Activated T-cell treated with anti-CD3 and anti-CD28 coated beads for 24 hours (primary cell): Measurements from ENCODE around the gene PACRG.
A peak's percentile ranks its signal among the peaks of the same experiment; 100 is the strongest.
"Not testable (repeated sequence)": the region's sequence is repeated elsewhere in the genome, so short reads cannot be mapped to it uniquely, and the experiment has no call there.

Experiments used
- DNase-seq: peaks from one replicate; pipeline ENCODE4 v3.0.0-alpha.2; 2020; ENCODE audit warnings: low read depth

The PACRG gene

GRCh38 chr6:162727322-162728182, at the start of gene PACRG, which contains the start of gene PRKN:
PACRG (plus strand) TSS chr6:162727974.
PRKN (minus strand) TSS chr6:162727766.
- DNase-seq, result peak; percentile 95

- not testable (repeated sequence) for DNase-seq
Observed at GRCh38 chr6:162678896-162679295, 48.9 kb upstream of the PACRG start.

GRCh38 chr6:162679681-162680080, 48.1 kb upstream of the PACRG start:
- DNase-seq, result no peak

DNA sequence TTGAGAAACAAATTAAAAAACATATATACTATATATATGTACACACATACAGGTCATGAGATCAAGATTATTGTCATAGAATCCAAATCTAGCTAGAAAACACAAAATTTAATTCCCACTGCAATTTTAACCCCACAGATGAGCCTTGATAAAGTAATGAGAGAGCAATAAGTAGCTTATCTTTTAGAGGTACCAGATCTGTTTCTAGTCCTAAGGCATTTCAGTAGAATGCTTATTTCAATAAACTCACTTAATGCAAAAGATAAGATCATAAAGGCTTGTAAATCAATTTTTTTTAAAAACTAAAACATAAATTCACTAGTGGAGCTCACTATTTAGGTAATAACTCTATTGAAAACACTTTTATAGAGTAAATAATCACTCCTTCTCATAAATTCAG, 47.4 kb upstream of the PACRG start:
- DNase-seq, result no peak

DNA sequence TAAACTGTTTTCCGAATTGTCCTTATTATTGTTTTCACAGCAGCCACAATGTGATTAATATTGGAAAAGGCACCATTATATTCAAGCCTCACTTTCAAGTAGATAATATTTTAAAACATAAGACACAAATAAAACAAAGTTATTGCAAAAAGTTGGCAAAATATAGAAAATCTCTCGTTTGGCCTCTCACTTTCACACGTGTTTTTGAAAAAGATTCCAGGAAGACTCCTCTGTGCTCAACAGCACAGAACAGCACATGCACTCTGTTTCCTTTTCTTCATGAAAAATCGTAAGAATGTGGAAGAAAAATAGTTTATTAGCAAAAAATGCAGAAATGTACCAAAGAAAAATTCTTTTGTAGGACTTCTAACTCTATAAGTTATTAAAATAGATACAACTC, 46.9 kb upstream of the PACRG start:
- no peak for DNase-seq

DNA sequence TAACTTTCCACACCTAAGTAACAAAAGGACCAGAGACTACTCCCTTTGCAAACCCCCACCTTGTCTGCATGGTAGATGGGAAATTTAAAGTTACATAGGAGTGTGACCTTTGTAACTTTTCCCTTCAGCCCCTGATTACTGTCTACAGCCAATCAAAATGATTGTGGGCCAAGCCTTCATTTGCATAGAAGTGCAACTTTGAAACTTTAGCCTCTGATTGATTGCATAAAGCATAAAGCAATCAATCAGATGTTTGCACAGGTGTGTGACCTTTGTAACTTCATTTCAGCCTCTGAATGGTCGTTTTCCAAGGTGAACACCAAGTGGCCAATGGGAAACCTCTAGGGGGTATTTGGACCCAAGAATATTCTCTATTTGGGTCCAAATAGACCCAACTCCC, 46.3 kb upstream of the PACRG start:
- DNase-seq, result no peak

DNA sequence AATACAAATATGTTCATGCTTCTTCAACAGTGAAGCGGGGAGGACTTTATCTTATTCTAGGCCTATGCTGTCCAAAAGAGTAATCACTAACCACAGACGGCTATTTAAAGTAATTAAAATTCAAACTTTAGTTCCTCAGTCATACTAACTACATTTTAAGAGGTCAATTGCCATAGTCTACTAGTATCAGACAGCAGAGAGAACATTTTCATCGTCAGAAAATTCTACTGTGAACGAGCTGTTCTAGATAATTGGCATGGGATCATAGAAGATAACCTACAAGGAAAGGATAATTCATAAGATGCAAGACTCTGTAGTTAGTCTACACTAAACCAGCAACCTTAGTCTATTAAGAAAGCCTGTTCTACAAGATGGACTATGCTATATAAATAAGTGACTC, 44.6 kb upstream of the PACRG start:
- DNase-seq, result no peak

GRCh38 chr6:162684052-162684451, 43.7 kb upstream of the PACRG start:
- no peak for DNase-seq

DNA sequence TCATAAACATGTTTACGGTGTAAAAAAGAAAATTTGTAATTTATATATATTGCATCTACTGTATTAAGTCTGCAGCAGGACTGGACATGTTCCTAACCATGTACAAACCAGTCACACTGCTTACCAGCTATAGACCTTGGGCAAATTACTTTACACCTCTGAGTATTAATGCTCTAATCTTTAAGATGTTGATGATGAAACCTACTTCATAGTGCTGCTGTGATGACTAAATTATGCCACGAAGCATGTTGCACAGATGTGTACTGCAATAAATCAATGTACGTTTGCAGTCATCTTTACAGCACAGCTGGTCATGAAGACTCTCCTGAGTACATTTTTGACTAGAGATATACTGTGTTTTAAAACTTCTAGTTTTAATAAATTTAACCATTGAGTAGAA, 42.8 kb upstream of the PACRG start:
- no peak for DNase-seq

DNA sequence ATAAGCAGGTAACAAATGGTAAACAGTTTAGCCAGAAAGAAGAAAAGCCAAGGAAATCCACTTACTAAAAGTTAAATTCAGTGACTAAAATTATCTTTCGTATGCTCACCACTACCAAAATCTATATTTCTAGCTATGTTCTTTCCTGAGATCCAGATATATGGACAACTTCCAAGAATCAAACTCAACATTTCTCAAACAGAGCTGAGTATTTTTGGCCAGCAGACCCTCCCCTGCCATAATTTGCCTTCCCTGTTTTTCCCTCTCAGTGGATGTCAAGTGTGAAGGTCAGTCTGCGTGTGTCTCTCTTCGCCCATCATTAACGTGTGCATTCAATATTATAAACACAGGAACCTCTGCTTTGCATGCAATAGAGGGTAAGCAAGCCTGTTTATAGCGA, 42.2 kb upstream of the PACRG start:
- DNase-seq, result no peak

DNA sequence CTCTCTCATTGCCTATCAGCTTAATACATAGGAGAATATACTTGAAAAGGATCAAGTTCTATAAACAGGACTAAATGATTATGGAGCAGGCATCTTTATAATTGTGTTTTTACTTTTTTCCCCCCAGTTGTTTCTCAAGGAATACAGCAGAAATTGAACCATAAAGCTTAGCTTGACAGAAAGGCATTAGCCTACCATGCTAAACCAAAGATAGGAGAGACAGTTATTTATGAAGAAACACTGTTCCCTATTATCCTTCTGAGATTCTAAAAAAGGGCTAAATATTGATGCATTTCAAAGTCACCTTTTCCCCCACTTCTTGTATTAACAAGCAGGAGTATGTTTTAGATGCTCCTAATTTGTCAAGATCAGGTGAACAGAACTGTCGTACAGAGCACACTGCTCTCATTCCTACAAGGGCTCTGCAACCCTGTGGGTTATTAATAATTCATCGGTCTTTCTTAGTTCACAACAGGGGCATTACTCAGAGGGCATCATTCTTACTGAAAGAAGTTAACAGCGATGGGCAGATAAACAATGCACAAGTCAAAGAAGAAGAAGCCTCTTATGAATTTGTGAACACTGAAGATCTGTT, 38.9 kb upstream of the PACRG start:
- no peak for DNase-seq

DNA sequence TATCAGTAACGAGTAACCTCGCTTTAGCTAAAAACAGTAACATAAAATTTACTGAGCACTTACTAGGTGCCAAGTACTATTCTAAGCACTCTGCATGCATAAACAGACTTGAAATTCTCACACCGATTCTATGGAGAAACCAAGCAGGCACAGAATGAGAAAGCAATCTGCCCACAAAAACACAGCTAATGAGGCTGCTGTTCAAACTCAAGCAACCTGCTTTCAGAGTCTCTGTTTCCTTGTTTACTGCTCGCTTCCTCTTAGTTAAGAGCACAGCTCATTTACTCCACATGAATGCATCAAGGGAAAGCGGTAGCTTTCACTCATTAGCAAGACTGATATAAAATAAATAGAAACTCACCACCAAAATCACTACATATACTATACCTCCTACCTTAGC, 37.6 kb upstream of the PACRG start:
- no peak for DNase-seq

DNA sequence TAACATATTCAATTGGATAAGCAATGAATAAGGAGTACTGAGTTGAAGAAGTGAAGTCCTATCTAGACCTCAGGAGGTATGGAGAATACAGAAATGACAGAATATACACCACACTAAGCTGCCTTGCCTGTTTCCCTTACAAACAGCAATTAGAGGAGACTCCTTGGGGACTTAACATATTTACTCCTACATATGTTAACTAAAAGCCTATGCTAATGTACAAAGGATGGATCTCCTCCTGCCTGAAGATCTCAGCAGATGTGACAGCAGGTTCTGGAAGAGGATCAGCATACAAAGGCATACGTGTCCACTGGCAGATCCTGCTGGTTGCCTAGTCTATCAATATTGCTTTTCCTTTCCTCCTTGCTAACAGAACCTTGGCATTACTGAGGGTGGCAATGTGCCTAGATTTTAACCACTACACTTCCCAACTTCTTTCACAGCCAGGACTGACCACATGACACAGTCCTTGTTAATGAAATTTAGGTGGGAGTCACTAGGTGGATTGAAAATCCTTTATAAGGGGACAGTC, 29.8 kb upstream of the PACRG start:
- DNase-seq, result no peak

DNA sequence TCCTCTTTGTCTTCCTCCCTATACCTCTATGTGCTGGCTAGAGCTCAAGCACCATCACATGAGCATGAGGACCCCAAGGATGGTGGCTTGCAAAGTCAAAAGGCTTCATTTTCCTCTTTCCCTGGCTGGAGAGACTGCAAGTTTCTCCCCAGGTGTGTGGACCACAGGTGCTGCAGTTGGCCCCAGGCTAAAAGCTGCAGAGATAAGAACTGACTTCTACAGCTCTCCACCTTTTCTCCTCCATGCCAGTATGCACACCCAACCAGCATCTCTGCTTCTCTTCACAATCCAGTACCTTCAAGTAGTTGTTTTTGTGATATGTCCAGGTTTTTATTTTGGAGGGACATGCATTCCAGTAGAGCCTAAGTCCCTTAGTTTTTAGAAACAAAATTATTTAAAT, 29.3 kb upstream of the PACRG start:
- no peak for DNase-seq

GRCh38 chr6:162699961-162700360, 27.8 kb upstream of the PACRG start:
- DNase-seq, result no peak

- no peak for DNase-seq
Observed at GRCh38 chr6:162700966-162701365, 26.8 kb upstream of the PACRG start.

GRCh38 chr6:162701551-162701950, 26.2 kb upstream of the PACRG start:
- no peak for DNase-seq

DNA sequence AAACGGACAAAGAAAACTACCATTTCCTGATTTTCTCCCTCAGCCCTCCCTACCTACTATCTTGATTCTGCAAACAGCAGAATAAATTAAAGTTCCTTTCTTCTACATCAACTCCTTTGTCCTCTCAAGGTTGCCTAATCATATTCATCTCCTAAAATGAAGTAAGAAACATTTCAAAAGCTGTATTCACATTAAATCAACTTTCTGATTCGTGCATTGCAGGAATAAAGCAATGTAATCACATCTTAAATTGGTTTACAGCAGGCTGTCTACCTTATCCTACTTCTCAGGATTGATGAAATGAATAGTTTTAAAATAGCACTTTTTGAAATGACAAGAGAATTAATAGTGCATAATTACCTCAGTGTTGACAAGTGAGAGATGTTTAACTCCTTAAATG, 25.3 kb upstream of the PACRG start:
- no peak for DNase-seq

DNA sequence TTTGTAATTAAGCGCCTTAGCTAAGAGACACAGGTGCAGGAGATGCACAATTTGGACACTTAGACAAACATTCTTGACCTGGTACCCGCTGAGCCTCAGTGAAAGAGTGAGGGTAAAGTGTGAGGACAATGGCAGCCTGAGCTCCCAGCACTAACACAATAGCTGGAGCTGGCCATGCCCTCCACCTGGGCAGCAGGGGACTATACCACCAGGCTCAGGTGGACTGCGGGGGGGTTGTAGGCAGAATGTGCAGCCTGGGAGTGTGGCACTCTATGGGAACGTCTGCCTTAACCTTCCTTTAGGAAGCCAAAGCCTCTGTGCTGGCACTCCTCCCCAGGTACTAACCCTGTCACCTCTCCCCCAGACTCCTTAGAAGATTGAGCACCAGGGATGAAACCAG, 23.8 kb upstream of the PACRG start:
- no peak for DNase-seq

- no peak for DNase-seq
Observed at GRCh38 chr6:162705736-162706135, 22.0 kb upstream of the PACRG start.

DNA sequence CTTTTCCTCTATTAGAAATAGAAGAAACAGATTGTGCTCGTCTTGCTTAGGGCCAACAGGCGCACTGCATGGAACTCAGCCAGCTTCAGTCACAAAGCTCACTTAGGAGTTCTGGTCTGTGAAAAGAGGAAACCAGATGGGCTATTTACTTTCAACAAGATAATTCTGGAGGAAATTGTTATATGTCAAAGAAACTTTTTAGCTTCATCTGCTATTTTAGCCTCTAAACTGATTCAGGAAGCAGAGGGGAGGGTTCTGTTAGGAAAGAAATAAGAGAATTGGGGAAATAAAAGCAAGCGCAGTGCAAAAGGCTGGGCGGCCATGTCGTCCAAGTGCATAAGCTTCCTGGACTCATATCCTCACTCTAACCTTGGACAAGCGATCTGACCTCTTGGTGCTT, 21.5 kb upstream of the PACRG start:
- no peak for DNase-seq

DNA sequence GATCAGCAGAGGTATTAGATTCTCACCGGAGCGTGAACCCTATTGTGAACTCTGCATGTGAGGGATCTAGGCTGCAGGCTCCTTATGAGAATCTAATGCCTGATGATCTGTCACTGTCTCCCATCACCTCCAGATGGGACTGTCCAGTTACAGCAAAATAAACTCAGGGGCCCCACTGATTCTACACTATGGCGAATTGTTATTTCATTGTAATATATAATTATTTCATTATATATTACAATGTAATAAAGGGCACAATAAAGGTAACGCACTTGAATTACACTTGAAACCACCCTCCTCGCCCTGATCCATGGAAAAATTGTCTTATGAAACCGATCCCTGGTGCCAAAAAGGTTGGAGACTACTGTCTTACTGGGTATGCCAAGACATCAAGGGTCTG, 18.8 kb upstream of the PACRG start:
- no peak for DNase-seq

DNA sequence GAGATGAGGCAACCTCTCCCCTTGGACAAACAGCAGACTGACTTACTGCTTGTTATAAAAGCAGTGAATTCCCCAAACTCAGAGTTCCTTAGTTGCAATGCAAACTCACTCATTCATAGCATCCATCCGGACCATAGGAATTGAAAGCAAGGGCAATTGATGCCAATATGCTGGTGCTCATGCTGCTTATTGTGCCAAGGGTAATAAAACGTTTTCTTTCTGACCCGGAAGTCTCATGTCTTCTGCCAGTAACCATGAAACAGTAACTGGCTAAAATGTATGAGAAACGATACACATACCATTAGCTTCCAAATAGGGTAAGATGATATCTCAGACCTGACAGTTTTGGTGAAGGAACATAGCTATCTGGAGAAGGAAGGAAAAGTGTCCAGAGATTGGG, 18.3 kb upstream of the PACRG start:
- no peak for DNase-seq

DNA sequence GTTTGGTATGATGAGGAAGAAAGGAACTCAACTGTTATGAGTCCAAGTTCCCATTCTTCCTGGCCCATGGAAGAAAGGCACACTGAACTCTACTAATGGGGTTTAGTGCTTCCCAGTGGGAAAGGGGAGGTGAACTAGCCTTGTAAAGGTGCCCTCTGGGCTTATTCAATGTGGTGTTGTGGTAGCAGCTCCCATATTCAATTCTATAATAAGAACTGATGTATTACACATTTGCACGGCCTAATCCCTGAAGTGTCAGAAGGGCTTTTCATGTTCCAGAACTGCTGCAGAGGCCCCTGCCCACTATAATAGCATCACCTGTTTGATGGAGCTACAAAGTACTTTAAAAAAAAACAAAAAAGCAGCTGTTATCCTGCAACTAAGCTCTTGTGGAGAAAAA, 17.4 kb upstream of the PACRG start:
- no peak for DNase-seq
